Stromal cell of bone marrow (primary cell): Measurements from ENCODE around the gene PDRG1.
"Not testable (repeated sequence)": the region's sequence is repeated elsewhere in the genome, so short reads cannot be mapped to it uniquely, and the experiment has no call there.

Experiments
- DNase-seq: peaks from one replicate; pipeline ENCODE4 v3.0.0-alpha.2; 2012; ENCODE audit warnings: low read depth

The PDRG1 gene

DNA sequence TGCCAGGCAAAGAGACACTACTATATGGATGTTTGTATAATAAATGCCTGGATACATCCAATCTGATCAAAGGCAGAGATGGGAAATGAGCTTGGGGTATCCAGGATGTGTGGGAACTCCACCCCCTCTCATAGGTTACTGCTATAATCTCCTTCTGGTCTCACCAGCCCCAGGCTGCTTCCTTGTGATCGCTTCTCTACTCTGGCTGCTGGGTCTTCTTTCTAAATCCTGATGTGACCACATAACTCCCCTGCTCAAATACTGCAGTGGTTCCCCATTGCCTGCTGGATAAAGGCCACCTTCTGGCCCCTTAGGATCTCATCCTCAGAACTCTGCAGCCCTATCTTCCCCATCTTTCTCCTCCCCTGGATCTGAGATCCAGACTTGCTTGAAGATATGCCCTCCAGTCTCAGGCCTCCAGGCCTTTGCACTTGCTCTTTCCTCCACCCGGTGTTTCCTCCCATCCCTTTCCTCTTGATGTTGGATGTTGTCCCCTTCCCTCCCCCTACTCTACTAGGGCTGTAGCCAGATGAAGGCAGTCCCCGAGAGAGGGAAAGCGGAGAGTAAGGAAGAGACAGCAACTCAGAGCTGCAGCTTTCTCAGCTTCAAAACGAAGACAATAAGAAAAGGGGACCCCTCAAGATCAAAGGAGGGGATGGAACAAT lies 15.3 kb upstream of the PDRG1 start:
- DNase-seq = no peak

DNA sequence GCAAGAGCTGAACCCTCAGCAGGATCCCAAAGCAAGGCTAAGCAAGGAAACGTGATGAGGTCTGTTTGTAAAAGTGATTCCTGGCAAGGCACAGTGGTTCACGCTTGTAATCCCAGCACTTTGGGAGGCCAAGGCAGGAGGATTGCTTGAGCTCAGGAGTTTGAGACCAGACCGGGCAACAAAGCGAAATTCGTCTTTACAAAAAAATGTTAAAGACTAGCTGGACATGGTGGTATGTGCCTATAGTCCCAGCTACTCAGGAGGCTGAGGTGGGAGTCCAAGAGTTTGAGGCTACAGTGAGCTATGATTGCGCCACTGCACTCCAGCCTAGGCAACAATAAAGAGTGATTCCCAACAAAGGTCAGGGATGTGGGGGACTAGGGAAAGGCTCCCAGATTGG lies 12.0 kb upstream of the PDRG1 start:
- no peak for DNase-seq

DNA sequence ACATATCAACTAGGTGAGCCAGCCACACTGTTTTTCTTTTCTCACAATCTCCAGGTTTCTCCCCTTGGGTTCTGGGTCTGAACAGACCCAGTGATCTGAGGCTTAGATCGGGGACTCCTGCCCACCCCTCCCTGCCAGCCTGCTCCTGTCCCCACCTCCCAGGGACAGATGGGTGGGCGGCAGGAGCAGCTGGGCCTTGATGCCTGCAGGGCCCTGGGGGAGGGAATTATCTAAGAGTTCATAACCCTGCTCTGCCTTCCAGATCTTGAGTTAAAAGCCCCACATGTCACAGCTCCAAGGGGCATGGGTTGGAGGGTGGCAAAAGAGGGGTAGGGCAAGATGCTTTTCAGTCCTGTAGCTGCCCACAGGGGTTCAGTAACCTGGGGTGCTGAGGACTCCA lies 10.9 kb upstream of the PDRG1 start:
- no peak for DNase-seq

- no peak for DNase-seq
Observed at GRCh38 chr20:31956556-31957526, 5.0 kb upstream of the PDRG1 start.

GRCh38 chr20:31954500-31954899 lies 2.7 kb upstream of the PDRG1 start:
- DNase-seq = no peak

DNA sequence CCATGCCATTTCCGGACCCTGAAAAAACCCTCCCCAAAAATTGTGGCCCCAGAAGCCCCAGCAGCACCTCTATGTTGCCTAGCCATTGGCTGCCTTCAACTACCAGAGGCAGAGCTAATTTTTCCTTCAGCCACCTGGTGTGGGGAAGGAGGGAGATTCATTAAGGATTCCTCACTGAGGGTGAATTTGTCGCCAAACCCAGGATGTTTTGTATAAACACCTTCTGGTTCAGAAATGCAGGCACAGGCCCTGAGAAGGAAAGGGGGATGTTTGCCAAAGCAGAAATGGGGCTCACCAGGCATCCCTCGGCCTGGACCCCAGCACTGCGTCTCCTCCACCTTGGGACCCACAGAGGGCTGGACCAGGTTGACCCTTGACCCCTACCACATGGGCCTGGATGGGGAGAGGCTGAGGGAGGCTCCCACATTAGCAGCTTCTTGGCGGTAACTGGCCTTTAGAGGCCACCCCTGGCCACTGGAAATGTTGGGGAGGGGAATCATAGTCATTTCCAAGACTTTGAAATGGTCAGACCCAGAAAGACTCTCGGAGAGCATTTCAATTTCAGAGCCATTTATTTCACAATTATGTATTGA lies 1.8 kb upstream of the PDRG1 start:
- DNase-seq = no peak

DNA sequence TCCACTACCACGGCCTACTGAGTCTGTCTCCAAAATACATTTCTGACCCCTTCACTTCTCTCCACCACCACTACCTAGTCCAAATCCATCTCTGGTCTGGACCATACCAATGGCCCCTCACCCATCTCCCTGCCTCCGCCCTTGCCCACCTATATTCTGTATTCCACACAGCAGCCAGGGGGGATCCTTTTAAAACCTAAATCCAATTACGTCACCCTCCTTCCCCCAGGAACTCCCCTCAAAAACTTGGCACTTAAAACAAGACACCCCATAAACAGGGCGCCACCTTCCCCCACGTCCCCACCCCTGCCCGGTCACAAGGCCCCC lies 680 bp downstream of the PDRG1 start:
- DNase-seq = no peak

DNA sequence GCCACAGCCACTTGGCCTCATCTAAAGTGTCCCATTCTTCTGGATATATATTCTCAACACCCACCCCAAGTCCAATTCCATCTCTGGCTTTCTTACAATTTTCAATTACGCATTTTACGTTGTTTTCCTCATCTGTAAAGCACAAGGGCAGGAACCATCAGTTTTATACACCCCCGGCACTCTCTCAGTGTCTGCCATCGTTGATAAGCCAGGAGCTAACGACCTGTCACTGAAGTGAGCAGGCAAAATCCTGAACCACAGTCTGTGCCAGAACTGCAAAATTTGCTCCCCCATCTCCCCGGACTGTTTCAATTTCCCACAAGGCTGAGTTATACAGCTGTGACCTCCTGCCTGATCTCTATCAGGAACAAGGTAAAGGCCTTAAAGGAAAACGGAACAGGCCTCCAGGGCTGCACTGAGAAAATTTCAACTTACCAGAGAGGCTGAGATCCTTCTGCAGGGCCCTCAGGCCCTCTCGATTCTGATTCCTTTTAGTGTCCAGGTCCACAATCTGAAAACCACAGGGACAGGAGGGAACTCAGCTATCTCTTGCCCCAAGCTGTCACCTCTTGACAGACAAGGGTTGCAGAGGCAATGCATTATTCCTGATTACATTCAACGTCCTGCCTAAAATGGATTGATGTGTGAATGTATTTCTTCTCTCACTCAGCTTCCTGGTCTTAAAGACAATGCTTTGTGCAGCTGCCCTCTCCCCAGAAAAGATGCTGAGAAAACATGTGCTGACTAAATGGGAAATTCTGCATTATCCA lies 1.8 kb downstream of the PDRG1 start:
- DNase-seq = no peak

DNA sequence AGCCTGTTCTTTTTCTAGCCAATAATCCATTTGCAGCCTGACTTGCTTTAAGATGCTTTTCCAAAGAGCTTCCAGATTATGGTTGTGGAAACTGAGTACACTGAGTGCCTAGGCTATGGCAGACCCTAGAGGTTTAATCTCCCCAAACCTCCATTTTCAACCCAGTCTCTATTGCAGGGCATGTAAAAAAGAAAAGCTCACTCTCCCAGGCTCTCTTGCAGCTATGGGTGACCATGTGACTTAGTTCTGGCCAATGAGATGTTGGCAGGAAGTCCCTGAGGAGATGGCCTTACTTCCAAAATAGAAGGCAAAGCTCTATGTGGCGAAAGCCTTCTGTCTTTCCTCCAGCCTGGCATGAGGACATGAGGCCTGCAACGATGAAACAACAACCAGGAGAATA lies 3.8 kb downstream of the PDRG1 start:
- DNase-seq = no peak

DNA sequence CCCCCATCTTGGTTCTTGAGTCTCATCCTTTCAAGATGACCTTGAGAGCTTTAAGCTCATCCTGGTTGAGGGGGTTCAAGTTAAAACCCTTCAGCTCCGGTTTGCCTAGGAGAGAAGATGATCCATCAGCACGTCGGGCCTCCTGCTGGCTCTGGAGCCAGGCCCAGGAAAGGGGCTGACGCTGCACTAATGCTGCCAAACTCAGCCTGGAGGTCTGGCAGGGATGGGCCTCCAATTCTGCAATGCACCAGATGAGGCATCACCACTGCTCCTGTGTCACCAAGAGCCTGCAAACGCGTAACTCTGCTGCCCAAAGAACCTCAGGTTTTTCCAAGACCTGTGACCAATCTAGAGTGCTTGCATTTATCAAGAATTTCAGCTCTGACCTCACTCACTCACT lies 6.1 kb downstream of the PDRG1 start:
- DNase-seq = no peak

DNA sequence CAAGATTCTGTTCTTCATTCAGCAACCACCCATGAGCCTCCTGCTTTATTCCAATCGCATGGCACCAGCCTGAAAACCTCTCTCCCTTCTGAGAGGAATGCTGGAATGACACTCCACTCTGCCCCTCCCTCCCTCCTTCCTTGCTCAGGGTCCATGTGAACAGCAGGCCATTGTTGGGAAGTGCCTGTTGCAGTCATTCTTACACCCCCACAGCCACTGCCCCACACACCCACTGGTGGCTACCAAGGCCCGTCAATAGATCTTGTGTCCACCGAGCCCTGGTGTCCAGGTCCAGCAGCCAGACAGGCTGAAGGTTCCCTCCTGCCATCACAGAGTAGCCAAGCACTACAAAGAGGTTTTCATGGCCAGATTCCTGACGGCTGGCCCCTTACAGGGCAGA lies 6.5 kb downstream of the PDRG1 start:
- DNase-seq = no peak

GRCh38 chr20:31943052-31943471 lies 8.8 kb downstream of the PDRG1 start:
- DNase-seq = no peak

- no peak for DNase-seq
Observed at GRCh38 chr20:31939661-31940060, 12.2 kb downstream of the PDRG1 start.

- no peak for DNase-seq
Observed at GRCh38 chr20:31937820-31938219, 14.0 kb downstream of the PDRG1 start.

GRCh38 chr20:31936420-31936819 lies 15.4 kb downstream of the PDRG1 start:
- no peak for DNase-seq

GRCh38 chr20:31934968-31935764 lies 16.7 kb downstream of the PDRG1 start:
- no peak for DNase-seq

- no peak for DNase-seq
Observed at GRCh38 chr20:31934491-31934890, 17.4 kb downstream of the PDRG1 start.

GRCh38 chr20:31933698-31934097 lies 18.1 kb downstream of the PDRG1 start:
- DNase-seq = no peak

- no peak for DNase-seq
Observed at GRCh38 chr20:31930779-31931178, 21.1 kb downstream of the PDRG1 start.

GRCh38 chr20:31929631-31930030 lies 22.2 kb downstream of the PDRG1 start:
- DNase-seq = not testable (repeated sequence)

- DNase-seq = no peak
Observed at GRCh38 chr20:31927627-31928159, 24.2 kb downstream of the PDRG1 start.
